VCaP (cell line): ENCODE measurements around the gene FUS.

Experiments used
- H3K27ac ChIP-seq: fragments of 450-650 bp; 2 replicates; pipeline ENCODE4 v1.5.1; 2017
- CTCF ChIP-seq: fragments of 450-650 bp; conservative IDR thresholded peaks from 2 replicates; pipeline ENCODE4 v1.5.1; 2017; ENCODE audit warnings: mild to moderate bottlenecking, moderate library complexity

The FUS gene

GRCh38 chr16:31186176-31186575 lies 6.2 kb downstream of the FUS start:
- no peak for TF ChIP-seq CTCF

GRCh38 chr16:31186930-31187807 lies 7.2 kb downstream of the FUS start:
- TF ChIP-seq CTCF: no peak
- H3K27ac ChIP-seq: no peak overlapping the region

More at GRCh38 chr16:31186176-31186575, 6.2 kb downstream of the FUS start:
- no peak overlapping the region for H3K27ac ChIP-seq

GRCh38 chr16:31187808-31188189 lies 7.9 kb downstream of the FUS start:
- H3K27ac ChIP-seq: no peak overlapping the region
- no peak for TF ChIP-seq CTCF

GRCh38 chr16:31188450-31189411 lies 8.8 kb downstream of the FUS start:
- H3K27ac ChIP-seq: no peak overlapping the region
- TF ChIP-seq CTCF: no peak

GRCh38 chr16:31189412-31189778 lies 9.5 kb downstream of the FUS start:
- no peak for TF ChIP-seq CTCF
- no peak overlapping the region for H3K27ac ChIP-seq

GRCh38 chr16:31190061-31190460 lies 10.1 kb downstream of the FUS start:
- TF ChIP-seq CTCF: no peak
- H3K27ac ChIP-seq: no peak overlapping the region

GRCh38 chr16:31190818-31191444 lies 11.0 kb downstream of the FUS start:
- no peak for TF ChIP-seq CTCF
- H3K27ac ChIP-seq: no peak overlapping the region
